AG04449 (cell line): Measurements from ENCODE around the gene NSG1.

Experiments used
- CTCF ChIA-PET: fragments of 350-600 bp; formaldehyde crosslinking; extraction: SDS; loops from one replicate; lab custom pipeline; 2021; ENCODE audit warnings: antibody characterized with exemption; lab: Yijun Ruan, JAX
- POLR2A ChIA-PET: fragments of 400-600, 350-600 bp; formaldehyde crosslinking; extraction: SDS; loops from one replicate; lab custom pipeline; 2020; ENCODE audit warnings: antibody characterized with exemption, inconsistent platforms; lab: Yijun Ruan, JAX
- DNase-seq: peaks from one replicate; pipeline ENCODE4 v3.0.0-alpha.2; 2010; ENCODE audit warnings: low read depth, low spot score
- H3K4me3 ChIP-seq: 2 replicates; pipeline ENCODE4 v1.5.1; 2011; ENCODE audit warnings: low read depth, mild to moderate bottlenecking, control low read depth, low read length
- TF ChIP-seq, protein P1 (sequence below): IDR thresholded peaks from one replicate; pipeline ENCODE4 v1.5.1; 2011; ENCODE audit warnings: mild to moderate bottlenecking, moderate library complexity, low read length, control low read depth, inconsistent platforms; ENCODE audit not compliant: insufficient read depth; ENCODE audit errors: missing control alignments

NSG1 gene

DNA sequence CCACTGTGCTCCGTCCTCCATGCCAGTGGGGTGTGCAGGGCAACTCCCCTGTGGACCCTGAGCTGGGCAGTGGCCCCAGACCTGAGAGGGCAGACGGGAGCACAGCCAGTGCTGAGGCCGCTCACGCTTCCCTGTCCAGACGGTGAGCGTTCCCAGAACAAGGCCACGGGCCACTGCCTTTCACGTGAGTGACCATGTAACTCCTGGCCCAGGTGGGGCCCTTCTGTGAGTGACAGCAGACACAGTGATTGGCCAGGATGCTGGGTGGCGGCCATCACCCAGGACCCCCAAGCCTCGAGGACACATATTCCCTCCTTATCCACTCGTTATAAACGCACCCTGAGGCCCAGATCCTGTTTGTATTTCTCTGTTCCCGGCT is 10.5 kb downstream of the NSG1 start:
- H3K4me3 ChIP-seq: no peak overlapping the region
- TF ChIP-seq, protein P1, sequence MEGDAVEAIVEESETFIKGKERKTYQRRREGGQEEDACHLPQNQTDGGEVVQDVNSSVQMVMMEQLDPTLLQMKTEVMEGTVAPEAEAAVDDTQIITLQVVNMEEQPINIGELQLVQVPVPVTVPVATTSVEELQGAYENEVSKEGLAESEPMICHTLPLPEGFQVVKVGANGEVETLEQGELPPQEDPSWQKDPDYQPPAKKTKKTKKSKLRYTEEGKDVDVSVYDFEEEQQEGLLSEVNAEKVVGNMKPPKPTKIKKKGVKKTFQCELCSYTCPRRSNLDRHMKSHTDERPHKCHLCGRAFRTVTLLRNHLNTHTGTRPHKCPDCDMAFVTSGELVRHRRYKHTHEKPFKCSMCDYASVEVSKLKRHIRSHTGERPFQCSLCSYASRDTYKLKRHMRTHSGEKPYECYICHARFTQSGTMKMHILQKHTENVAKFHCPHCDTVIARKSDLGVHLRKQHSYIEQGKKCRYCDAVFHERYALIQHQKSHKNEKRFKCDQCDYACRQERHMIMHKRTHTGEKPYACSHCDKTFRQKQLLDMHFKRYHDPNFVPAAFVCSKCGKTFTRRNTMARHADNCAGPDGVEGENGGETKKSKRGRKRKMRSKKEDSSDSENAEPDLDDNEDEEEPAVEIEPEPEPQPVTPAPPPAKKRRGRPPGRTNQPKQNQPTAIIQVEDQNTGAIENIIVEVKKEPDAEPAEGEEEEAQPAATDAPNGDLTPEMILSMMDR: no peak
- DNase-seq: no peak
- ChIA-PET POLR2A (no interaction called here), CTCF (no interaction called here)

DNA sequence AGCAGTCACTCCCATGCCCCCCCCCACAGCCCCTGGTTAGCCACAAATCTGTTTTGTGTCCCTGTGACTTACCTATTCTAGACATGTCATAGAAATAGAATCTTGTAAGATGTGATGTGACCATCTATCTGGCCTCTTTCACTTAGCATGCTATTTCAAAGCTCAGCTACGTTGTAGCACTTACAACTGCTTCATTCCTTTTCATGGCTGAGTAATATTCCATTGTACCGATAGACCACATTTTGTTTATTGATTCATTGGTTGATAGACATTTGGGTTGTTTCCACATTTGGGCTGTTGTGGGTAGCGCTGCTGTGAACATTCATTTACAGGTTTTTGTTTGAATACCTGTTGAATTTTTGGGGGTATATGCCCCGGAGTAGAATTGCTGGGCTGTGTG is 11.5 kb downstream of the NSG1 start:
- ChIA-PET POLR2A (no interaction called here), CTCF (no interaction called here)
- TF ChIP-seq, protein P1: no peak

DNA sequence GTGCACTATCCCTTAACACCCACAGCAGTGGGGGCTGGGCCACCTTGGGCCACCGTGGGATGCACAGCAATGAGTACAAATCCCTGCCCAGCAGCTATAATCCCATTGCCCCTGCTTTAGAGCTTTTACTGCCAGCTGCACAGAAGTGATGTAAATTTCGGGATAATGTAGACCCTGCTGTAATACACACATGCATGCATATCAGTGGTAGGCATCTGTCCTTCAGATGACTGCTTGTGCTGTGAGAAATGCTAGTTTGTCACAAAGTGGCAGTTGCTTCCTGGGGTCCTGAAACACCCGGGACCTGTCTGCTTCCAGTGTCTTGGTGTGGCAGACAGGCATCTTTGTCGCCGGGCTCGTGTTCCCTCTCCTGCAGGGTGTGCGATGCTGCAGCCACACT is 14.1 kb downstream of the NSG1 start:
- POLR2A ChIA-PET: no interaction called here
- no peak for DNase-seq
- CTCF ChIA-PET: no interaction called here
- TF ChIP-seq, protein P1: no peak
- H3K4me3 ChIP-seq: no peak overlapping the region

More for the DNA sequence above, 11.5 kb downstream of the NSG1 start:
- no peak for DNase-seq
- no peak overlapping the region for H3K4me3 ChIP-seq

DNA sequence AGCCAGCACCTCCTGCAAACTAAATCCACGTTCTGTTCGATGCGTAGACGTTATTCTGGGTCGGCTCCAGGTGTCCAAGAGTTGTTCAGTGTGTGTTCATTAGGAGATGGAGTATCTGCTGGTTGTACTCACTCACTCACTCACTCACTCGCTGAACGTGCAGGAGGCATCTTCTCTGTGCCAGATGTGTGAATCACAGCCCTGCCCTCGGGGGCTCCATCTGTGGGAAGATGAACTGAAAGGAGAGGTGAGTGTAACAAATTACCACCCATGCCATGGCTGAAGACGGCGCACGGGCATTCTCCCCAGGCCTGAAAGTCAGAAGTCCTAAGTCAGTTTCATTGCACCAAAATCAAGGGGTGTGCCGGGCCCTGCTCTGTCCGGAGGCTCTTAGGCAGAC is 16.1 kb downstream of the NSG1 start:
- ChIA-PET CTCF (no interaction called here), POLR2A (no interaction called here)
- TF ChIP-seq, protein P1: no peak
- DNase-seq: no peak
- H3K4me3 ChIP-seq: no peak overlapping the region

DNA sequence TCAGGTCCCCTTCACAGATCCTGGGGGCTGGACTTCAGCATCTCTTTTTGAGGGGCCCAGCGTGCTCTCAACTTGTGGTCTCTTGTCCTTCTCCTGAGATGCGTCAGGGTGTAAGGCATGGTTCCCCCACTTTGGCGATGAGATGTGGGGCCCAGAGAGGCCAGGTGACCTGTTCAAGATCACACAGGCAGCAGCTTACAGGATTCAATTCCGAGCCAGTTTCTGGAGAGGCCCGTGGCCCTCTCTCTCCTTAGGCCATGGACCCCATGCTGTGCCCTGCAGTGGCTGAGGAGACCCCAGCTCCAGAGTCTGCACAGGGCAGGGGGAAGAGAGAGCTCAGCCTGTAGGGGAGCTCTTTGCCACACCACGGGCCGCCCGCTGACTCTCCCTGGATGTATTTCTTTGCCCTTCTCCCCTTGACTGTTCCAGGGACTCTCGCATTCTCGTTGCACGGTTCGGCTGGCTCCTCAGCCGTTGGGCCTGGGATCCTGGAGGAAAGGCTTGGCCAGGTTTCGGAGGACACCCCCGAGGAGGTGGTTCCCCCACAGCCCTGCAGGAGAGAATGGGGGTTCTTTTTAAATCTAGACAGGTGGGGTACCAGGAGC is 18.6 kb downstream of the NSG1 start:
- ChIA-PET CTCF (no interaction called here), POLR2A (no interaction called here)
- H3K4me3 ChIP-seq: no peak overlapping the region
- no peak for DNase-seq
- TF ChIP-seq, protein P1: no peak

DNA sequence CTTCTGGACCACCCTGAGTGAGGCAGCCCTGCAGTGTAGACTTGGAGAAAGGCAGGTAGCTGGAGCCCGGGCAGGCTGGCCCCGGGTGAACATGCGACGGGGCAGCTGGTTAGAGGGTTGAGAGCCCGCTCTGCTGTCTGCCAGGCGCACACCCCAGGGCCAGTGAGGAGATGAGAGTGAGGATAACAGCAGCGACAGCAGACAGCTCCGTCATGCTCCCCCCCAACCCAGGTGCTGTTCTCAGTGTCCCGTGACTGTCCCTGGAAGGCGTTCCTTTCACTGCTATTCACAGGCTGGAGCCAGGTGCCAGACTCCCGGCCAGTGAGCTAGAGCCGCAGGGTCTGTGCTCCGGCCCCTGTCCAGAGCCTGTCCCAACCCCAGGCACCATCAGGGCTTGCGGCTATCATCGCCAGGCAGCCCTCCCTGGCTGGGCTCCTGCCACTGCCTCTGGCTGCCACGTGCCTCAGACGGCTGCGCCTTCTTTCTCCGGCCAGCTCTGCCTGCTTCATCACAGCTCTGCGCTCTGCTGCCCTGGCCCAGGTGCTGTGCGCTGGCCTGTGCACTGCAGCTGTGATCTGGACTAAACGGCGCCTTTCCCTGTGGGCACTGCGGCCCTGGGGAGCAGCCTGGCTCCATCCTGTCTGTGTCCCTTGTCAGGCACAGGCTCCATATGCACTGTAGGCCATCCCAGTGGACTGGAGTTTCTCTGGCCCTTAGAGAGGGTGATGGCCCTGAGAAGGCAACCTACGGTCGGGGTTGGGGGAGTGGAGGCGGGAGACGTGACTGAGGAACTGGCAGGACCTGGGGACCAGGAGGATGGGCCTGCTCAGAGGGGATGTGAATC is 19.8 kb downstream of the NSG1 start:
- POLR2A ChIA-PET: no interaction called here
- TF ChIP-seq, protein P1: no peak
- CTCF ChIA-PET: no interaction called here
- no peak for DNase-seq
- no peak overlapping the region for H3K4me3 ChIP-seq
